Peyer's patch (tissue), 4 donors: ENCODE measurements around the gene GFM2.

Source experiments
- POLR2A ChIP-seq, 2 donors: fragments of 450-650 bp; IDR thresholded peaks; one replicate each; pipeline ENCODE4 v1.5.1; 2017; ENCODE audit warnings: antibody characterized with exemption in 2 of 2, mild to moderate bottlenecking in 2 of 2, moderate library complexity in 2 of 2
- TF ChIP-seq, protein P1 (sequence below), 6 experiments: fragments of 450-650 bp in 4 of 6; fragments of 200-600 bp in 2 of 6; sonication (generic) in 1 of 6; IDR thresholded peaks; one replicate each; pipeline ENCODE4 v1.5.1; 2017 to 2019; ENCODE audit warnings: antibody characterized with exemption in 6 of 6, mild to moderate bottlenecking in 3 of 6, moderate library complexity in 1 of 6

DNA sequence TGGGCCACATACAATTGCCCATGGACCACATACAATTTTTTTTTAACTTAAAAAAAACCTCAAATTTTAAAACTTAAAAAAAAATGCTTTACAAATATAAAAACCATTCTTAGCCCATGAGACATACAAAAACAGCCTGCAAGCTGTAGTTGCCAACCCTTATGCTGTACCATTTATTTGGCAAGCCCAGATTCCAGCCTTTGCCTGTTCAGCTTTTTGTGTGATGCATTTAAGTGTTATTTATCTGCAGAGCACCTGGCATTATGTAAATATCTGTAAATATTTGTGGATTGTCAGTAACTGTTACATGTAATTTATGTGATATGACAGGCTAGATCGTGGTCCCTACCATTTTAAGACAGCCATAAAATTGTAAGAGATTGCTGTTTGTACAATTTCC, 49.3 kb downstream of the GFM2 start:
- TF ChIP-seq, protein P1, sequence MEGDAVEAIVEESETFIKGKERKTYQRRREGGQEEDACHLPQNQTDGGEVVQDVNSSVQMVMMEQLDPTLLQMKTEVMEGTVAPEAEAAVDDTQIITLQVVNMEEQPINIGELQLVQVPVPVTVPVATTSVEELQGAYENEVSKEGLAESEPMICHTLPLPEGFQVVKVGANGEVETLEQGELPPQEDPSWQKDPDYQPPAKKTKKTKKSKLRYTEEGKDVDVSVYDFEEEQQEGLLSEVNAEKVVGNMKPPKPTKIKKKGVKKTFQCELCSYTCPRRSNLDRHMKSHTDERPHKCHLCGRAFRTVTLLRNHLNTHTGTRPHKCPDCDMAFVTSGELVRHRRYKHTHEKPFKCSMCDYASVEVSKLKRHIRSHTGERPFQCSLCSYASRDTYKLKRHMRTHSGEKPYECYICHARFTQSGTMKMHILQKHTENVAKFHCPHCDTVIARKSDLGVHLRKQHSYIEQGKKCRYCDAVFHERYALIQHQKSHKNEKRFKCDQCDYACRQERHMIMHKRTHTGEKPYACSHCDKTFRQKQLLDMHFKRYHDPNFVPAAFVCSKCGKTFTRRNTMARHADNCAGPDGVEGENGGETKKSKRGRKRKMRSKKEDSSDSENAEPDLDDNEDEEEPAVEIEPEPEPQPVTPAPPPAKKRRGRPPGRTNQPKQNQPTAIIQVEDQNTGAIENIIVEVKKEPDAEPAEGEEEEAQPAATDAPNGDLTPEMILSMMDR (IDR thresholded peaks at IDR 0.05), result no peak
- TF ChIP-seq POLR2A (IDR thresholded peaks at IDR 0.05), result no peak
